ENCODE results near the gene UBIAD1. TPM values are rescaled to one million over a fixed set of nuclear protein-coding genes. Genes with fewer than 3 reads are reported as not detected.
"Not testable (repeated sequence)": the region's sequence is repeated elsewhere in the genome, so short reads cannot be mapped to it uniquely, and the experiment has no call there.

Gene UBIAD1
- total and polyA plus RNA-seq, 5 donors from 2014 or later: 20.9 to 43.5 (median 38.3) TPM

DNA sequence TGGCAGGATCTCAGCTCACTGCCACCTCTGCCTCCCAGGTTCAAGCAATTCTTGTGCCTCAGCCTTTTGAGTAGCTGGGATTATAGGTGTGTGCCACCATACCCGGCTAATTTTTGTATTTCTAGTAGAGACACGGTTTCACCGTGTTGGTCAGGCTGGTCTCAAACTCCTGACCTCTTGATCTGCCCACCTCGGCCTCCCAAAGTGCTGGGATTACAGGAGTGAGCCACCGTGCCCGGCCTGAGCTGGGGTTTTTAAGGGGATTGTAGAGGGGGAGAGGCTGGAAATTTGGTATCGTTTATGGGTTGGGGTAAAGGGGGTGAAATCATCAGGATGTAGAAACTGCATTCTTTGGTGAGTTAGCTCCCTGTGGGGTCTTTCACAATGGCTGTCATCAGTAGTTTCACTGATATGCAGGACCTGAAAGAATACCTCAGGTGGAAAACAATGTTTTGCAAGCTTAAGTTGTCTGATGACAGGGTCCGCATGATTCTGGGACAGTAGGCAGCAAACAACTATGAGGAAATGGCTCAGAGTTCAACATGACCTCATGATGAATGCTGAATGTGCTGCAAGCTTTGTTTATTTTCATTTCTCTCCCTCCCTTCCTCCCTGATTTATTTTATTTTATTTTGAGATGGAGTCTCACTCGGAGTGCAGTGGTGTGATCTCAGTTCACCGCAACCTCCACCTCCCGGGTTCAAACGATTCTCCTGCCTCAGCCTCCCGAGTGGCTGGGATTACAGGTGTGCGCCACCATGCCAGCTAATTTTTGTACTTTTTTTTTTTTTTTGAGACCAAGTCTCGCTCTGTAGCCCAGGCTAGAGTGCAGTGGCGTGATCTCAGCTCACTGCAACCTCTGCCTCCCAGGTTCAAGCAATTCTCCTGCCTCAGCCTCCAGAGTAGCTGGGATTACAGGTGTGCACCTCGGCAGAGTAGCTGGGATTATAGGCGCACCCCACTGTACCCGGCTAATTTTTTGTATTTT, 5.4 kb upstream of the UBIAD1 start:
- H3K9me3 Mint-ChIP-seq; ATAC-seq (ENCODE audit: low read depth in 2 of 2); H3K36me3 ChIP-seq (ENCODE audit: control insufficient read depth, insufficient read depth, low read length): not testable (repeated sequence)

DNA sequence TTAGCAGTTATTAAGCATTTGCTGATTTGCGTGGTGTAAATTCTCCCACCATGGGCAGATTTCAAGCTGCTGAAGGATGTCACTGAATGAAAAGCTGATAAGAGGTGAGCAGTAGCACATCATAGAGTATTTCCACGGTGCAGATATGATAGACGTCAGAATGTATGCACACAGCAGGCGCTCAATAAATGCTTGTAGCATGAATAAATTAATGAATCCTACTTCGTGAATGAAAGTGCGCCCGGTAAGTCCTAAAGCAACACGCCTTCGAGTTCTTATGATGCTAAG, 510 bp upstream of the UBIAD1 start:
- ATAC-seq (ENCODE audit: low read depth in 2 of 2): no peak
- peaks cover 3% of the 10 kb centered on the region for H3K36me3 ChIP-seq (ENCODE audit: control insufficient read depth, insufficient read depth, low read length)
- no peaks in the 10 kb centered on the region for H3K27me3 ChIP-seq (ENCODE audit: control insufficient read depth, insufficient read depth, low read length)
- H3K4me1 ChIP-seq (ENCODE audit: control insufficient read depth, insufficient read depth, low read length, poor library complexity, severe bottlenecking): peaks cover 38% of the 10 kb centered on the region
- Mint-ChIP-seq H3K36me3 (peaks cover 8% of the 10 kb centered on the region), H3K4me1 (peaks cover 10 to 32% (median 23%) of the 10 kb centered on the region in 4 donors), H3K4me3 (peak overlapping the region; percentile 54 to 95 (median 72)), H3K27me3 (no peaks in the 10 kb centered on the region), H3K27ac (no peak overlapping the region), H3K9me3 (no peaks in the 10 kb centered on the region)
- no peak for DNase-seq
- no peaks in the 10 kb centered on the region for H3K9me3 ChIP-seq (ENCODE audit: control insufficient read depth in 2 of 2, low read length in 2 of 2)
- peak overlapping the region; percentile 72 for H3K4me3 ChIP-seq (ENCODE audit: low read depth, low read length)
- H3K27ac ChIP-seq (ENCODE audit: insufficient read depth, low read length, poor library complexity, severe bottlenecking): peak overlapping the region; percentile 33

More for the DNA sequence above, 5.4 kb upstream of the UBIAD1 start:
- H3K4me3 ChIP-seq (ENCODE audit: low read depth, low read length); H3K9me3 ChIP-seq (ENCODE audit: control insufficient read depth in 2 of 2, low read length in 2 of 2); H3K36me3 Mint-ChIP-seq; DNase-seq; H3K27me3 Mint-ChIP-seq; H3K4me1 Mint-ChIP-seq; H3K27ac ChIP-seq (ENCODE audit: insufficient read depth, low read length, poor library complexity, severe bottlenecking); H3K4me1 ChIP-seq (ENCODE audit: control insufficient read depth, insufficient read depth, low read length, poor library complexity, severe bottlenecking); H3K27ac Mint-ChIP-seq; H3K27me3 ChIP-seq (ENCODE audit: control insufficient read depth, insufficient read depth, low read length): not testable (repeated sequence)
- peak overlapping the region in 1 of 4 donors; percentile 63 for H3K4me3 Mint-ChIP-seq

DNA sequence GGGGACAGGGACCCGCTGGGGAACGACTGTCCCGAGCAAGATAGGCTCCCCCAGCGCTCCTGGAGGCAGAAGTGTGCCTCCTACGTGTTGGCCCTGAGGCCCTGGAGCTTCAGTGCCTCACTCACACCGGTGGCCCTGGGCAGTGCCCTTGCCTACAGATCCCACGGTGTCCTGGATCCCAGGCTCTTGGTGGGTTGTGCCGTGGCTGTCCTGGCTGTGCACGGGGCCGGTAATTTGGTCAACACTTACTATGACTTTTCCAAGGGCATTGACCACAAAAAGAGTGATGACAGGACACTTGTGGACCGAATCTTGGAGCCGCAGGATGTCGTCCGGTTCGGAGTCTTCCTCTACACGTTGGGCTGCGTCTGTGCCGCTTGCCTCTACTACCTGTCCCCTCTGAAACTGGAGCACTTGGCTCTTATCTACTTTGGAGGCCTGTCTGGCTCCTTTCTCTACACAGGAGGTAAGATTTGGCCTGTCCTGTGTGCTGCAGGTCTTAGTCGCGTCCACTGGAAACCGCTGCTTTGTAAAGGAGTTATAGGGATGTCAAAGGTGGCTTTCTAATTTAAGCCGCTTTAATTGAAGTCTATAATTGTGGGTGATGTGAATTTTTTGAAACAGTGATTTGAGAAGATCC, 717 bp downstream of the UBIAD1 start:
- peaks cover 6% of the 10 kb centered on the region for H3K36me3 ChIP-seq (ENCODE audit: control insufficient read depth, insufficient read depth, low read length)
- H3K27ac Mint-ChIP-seq: peak overlapping the region; percentile 89 to 96 (median 95)
- peak overlapping the region; percentile 80 for H3K27ac ChIP-seq (ENCODE audit: insufficient read depth, low read length, poor library complexity, severe bottlenecking)
- no peaks in the 10 kb centered on the region for H3K27me3 Mint-ChIP-seq
- H3K27me3 ChIP-seq (ENCODE audit: control insufficient read depth, insufficient read depth, low read length): no peaks in the 10 kb centered on the region
- peaks cover 38% of the 10 kb centered on the region for H3K4me1 ChIP-seq (ENCODE audit: control insufficient read depth, insufficient read depth, low read length, poor library complexity, severe bottlenecking)
- H3K9me3 ChIP-seq (ENCODE audit: control insufficient read depth in 2 of 2, low read length in 2 of 2): no peaks in the 10 kb centered on the region
- no peaks in the 10 kb centered on the region for H3K9me3 Mint-ChIP-seq
- H3K4me1 Mint-ChIP-seq: peaks cover 10 to 43% (median 28%) of the 10 kb centered on the region in 4 donors
- ATAC-seq (ENCODE audit: low read depth in 2 of 2): peak; percentile 13 to 28
- peak overlapping the region; percentile 95 to 97 (median 95) for H3K4me3 Mint-ChIP-seq
- H3K4me3 ChIP-seq (ENCODE audit: low read depth, low read length): peak overlapping the region; percentile 88
- peaks cover 16% of the 10 kb centered on the region for H3K36me3 Mint-ChIP-seq
- no peak for DNase-seq

DNA sequence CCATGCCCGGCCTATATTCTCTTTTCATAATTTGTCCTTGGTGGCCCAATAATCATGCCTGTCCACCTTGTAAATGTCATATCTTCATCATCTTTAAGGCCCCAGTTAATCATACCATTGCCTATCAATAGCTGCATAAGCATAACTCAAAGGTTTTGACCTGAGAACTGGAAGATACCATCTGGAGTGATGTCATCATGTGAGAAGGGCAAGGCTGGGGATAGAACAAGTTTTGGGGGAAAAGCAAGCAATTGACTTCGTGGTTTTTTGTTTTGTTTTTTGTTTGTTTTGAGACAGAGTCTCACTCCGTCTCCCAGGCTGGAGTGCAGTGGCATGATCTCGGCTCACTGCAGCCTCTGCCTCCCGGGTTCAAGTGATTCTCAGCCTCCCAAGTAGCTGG, 6.2 kb downstream of the UBIAD1 start:
- H3K4me1 ChIP-seq (ENCODE audit: control insufficient read depth, insufficient read depth, low read length, poor library complexity, severe bottlenecking): peaks cover 72% of the 10 kb centered on the region
- Mint-ChIP-seq H3K27me3 (no peaks in the 10 kb centered on the region), H3K27ac (peak overlapping the region in 1 of 3 donors; percentile 95)

DNA sequence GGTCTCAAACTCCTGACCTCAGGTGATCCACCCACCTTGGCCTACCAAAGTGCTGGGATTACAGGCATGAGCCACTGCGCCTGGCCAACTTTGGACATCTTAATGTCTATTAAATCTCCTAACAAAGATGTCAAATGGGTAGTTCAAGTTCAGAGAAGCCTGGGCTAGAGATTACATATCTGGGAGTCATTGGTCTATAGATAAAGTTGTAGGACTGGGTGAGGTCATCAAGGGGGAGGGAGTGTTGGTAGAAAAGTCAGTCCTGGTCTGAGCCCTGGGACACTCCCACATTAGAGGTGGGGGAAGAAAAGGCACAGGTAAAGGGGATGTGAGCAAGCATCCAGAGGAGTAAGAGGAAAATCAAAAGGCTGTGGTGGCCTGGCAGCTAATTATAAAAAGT, 6.6 kb downstream of the UBIAD1 start:
- peaks cover 15 to 94% (median 67%) of the 10 kb centered on the region in 4 donors for H3K4me1 Mint-ChIP-seq
- Histone ChIP-seq H3K27ac (ENCODE audit: insufficient read depth, low read length, poor library complexity, severe bottlenecking) (no peak overlapping the region), H3K4me1 (ENCODE audit: control insufficient read depth, insufficient read depth, low read length, poor library complexity, severe bottlenecking) (peaks cover 72% of the 10 kb centered on the region), H3K4me3 (ENCODE audit: low read depth, low read length) (no peak overlapping the region), H3K27me3 (ENCODE audit: control insufficient read depth, insufficient read depth, low read length) (no peaks in the 10 kb centered on the region), H3K9me3 (ENCODE audit: control insufficient read depth in 2 of 2, low read length in 2 of 2) (no peaks in the 10 kb centered on the region), H3K36me3 (ENCODE audit: control insufficient read depth, insufficient read depth, low read length) (peaks cover 14% of the 10 kb centered on the region)
- peak overlapping the region; percentile 90 to 95 (median 95) for H3K27ac Mint-ChIP-seq
- no peaks in the 10 kb centered on the region for H3K27me3 Mint-ChIP-seq
- H3K9me3 Mint-ChIP-seq: no peaks in the 10 kb centered on the region
- ATAC-seq (ENCODE audit: low read depth in 2 of 2) (no peak), DNase-seq (no peak)
- H3K36me3 Mint-ChIP-seq: peaks cover 40% of the 10 kb centered on the region
- H3K4me3 Mint-ChIP-seq: peak overlapping the region; percentile 39 to 74 (median 52)

More for the DNA sequence above, 6.2 kb downstream of the UBIAD1 start:
- Histone ChIP-seq H3K36me3 (ENCODE audit: control insufficient read depth, insufficient read depth, low read length) (peaks cover 14% of the 10 kb centered on the region), H3K27ac (ENCODE audit: insufficient read depth, low read length, poor library complexity, severe bottlenecking) (no peak overlapping the region), H3K9me3 (ENCODE audit: control insufficient read depth in 2 of 2, low read length in 2 of 2) (no peaks in the 10 kb centered on the region), H3K4me3 (ENCODE audit: low read depth, low read length) (no peak overlapping the region), H3K27me3 (ENCODE audit: control insufficient read depth, insufficient read depth, low read length) (no peaks in the 10 kb centered on the region)
- H3K4me3 Mint-ChIP-seq: peak overlapping the region in 2 of 4 donors; percentile 17 to 61
- DNase-seq: no peak
- peaks cover 39% of the 10 kb centered on the region for H3K36me3 Mint-ChIP-seq
- peaks cover 13 to 90% (median 65%) of the 10 kb centered on the region in 4 donors for H3K4me1 Mint-ChIP-seq
- no peak for ATAC-seq (ENCODE audit: low read depth in 2 of 2)
- H3K9me3 Mint-ChIP-seq: no peaks in the 10 kb centered on the region

DNA sequence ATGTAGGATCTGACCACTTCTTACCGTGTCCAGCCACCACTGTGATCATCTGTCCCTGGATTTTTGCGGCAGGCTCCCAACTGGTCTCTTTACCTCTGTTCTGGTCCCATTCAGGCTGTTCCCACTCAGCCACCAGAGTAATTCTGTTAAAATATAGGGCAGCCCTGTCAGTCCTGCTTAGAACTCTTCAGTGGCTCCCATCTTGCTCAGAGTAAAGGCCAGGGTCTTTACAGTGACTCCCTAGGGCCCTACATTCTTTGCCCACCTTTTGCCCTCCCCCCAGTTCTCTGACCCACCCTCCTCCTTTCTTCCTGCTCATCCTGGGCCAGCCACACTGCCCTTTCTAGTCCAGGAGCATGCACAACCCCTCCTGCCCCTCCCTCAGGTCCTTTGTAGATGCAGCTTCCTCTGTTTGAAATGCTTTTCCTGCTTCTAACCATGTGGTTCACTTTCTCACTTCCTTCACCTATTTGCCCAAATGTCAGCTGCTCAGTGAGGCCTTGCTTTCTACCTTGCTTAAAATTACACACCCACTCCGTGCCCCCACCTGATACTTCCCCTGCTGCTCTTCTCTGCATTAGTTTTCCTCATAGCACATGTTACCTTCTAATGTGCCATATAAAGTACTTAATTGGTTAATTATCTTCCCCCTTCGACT, 7.8 kb downstream of the UBIAD1 start:
- peak overlapping the region; percentile 58 for H3K4me3 ChIP-seq (ENCODE audit: low read depth, low read length)
- H3K4me1 Mint-ChIP-seq: peaks cover 13 to 95% (median 64%) of the 10 kb centered on the region in 4 donors
- peak overlapping the region; percentile 68 for H3K27ac ChIP-seq (ENCODE audit: insufficient read depth, low read length, poor library complexity, severe bottlenecking)
- no peaks in the 10 kb centered on the region for H3K9me3 Mint-ChIP-seq
- H3K4me3 Mint-ChIP-seq: peak overlapping the region; percentile 48 to 74 (median 59)
- no peaks in the 10 kb centered on the region for H3K9me3 ChIP-seq (ENCODE audit: control insufficient read depth in 2 of 2, low read length in 2 of 2)
- H3K4me1 ChIP-seq (ENCODE audit: control insufficient read depth, insufficient read depth, low read length, poor library complexity, severe bottlenecking): peaks cover 71% of the 10 kb centered on the region
- no peaks in the 10 kb centered on the region for H3K27me3 ChIP-seq (ENCODE audit: control insufficient read depth, insufficient read depth, low read length)
- H3K27ac Mint-ChIP-seq: peak overlapping the region; percentile 90 to 95 (median 93)
- DNase-seq (peak in 2 of 3 donors; percentile 50 to 79), ATAC-seq (ENCODE audit: low read depth in 2 of 2) (peak; percentile 78 to 87)
- H3K36me3 ChIP-seq (ENCODE audit: control insufficient read depth, insufficient read depth, low read length): peaks cover 17% of the 10 kb centered on the region
- no peaks in the 10 kb centered on the region for H3K27me3 Mint-ChIP-seq
- peaks cover 46% of the 10 kb centered on the region for H3K36me3 Mint-ChIP-seq

DNA sequence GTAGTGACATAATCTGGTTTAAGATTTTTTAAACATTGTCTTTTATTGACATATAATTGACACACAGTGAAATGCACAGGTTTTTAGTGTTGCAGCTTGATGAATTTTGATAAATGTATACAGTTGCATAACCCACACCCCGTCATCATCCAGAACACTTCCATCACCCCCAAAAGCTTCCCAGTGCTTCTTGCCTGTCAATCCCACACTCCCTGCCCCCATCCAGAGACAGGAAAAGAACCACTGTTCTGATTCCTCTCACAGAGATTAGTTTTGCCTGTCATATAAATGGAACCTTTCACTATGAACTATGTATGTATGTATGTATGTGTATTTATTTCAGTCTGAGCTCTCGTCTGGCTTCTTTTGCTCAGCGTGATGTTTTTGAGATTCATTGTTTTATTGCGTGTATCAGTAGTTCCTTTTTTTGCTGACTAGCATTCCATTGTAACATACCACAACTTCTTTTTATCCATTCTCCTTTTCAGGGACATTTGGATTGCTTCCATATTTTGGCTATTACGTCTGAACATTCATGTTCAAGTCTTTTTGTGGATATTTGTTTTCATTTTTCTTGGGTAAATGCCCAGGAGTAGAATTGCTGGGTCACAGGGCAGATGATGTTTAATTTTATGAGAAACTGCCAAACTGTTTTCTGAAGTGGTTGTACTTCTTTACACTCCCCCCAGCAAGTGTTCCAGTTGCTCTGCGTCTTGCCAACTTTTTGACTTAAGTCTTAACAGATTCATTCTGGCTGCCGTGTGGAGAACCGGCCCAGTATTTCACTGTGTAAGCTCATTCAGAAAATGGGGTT, 8.7 kb downstream of the UBIAD1 start:
- peak overlapping the region; percentile 58 for H3K4me3 ChIP-seq (ENCODE audit: low read depth, low read length)
- DNase-seq (no peak), ATAC-seq (ENCODE audit: low read depth in 2 of 2) (no peak)
- Mint-ChIP-seq H3K4me1 (peaks cover 10 to 95% (median 67%) of the 10 kb centered on the region in 4 donors), H3K36me3 (peaks cover 49% of the 10 kb centered on the region), H3K9me3 (no peaks in the 10 kb centered on the region), H3K4me3 (peak overlapping the region; percentile 33 to 74 (median 59)), H3K27me3 (no peaks in the 10 kb centered on the region), H3K27ac (peak overlapping the region; percentile 90 to 99 (median 95))
- no peaks in the 10 kb centered on the region for H3K9me3 ChIP-seq (ENCODE audit: control insufficient read depth in 2 of 2, low read length in 2 of 2)
- H3K4me1 ChIP-seq (ENCODE audit: control insufficient read depth, insufficient read depth, low read length, poor library complexity, severe bottlenecking): peaks cover 67% of the 10 kb centered on the region
- H3K27ac ChIP-seq (ENCODE audit: insufficient read depth, low read length, poor library complexity, severe bottlenecking): peak overlapping the region; percentile 68
- H3K36me3 ChIP-seq (ENCODE audit: control insufficient read depth, insufficient read depth, low read length): peaks cover 24% of the 10 kb centered on the region
- H3K27me3 ChIP-seq (ENCODE audit: control insufficient read depth, insufficient read depth, low read length): no peaks in the 10 kb centered on the region

All from CD4-positive, CD25-positive, alpha-beta regulatory T cell (primary cell).